SK-N-SH (cell line): ENCODE results near the gene ANK2. TPM values are rescaled to one million over a fixed set of nuclear protein-coding genes. Genes with fewer than 3 reads are reported as not detected.

ENCODE experiments used
- CTCF ChIA-PET: fragments of 300-600, 350-600 bp; formaldehyde crosslinking; extraction: SDS; loops from one replicate; lab custom pipeline; 2021; lab: Yijun Ruan, JAX
- POLR2A ChIA-PET: fragments of 350-600 bp; sonication (Branson Sonifier 250); formaldehyde crosslinking; extraction: SDS; loops from one replicate; lab custom pipeline; 2020; ENCODE audit warnings: antibody characterized with exemption, inconsistent platforms; lab: Yijun Ruan, JAX
- DNase-seq: peaks from one replicate; pipeline ENCODE4 v3.0.0; 2012
- H2AFZ ChIP-seq: fragments of 200-600 bp; sonication (generic); 2 replicates; pipeline ENCODE4 v1.8.1; 2016; ENCODE audit warnings: antibody characterized with exemption, mild to moderate bottlenecking, low read depth
- H3F3A ChIP-seq: fragments of 200-600 bp; sonication (generic); replicated peaks from 2 replicates; pipeline ENCODE3; 2016; ENCODE audit warnings: antibody characterized with exemption, mild to moderate bottlenecking; ENCODE audit not compliant: insufficient read depth
- H3K27ac ChIP-seq, 2 experiments: fragments of 200-500 bp in 1 of 2; fragments of 200-600 bp in 1 of 2; sonication (Bioruptor generic) in 1 of 2; sonication (generic), shearing (Covaris generic) in 1 of 2; 2 replicates each; pipeline versions ENCODE4 v1.5.1 to v1.6.1; 2014 to 2016; ENCODE audit warnings: low read depth in 2 of 2, inconsistent platforms in 1 of 2, low read length in 1 of 2, mild to moderate bottlenecking in 1 of 2, mixed read lengths in 1 of 2
- H3K27me3 ChIP-seq: fragments of 200-600 bp; sonication (generic), shearing (Covaris generic); 2 replicates; pipeline ENCODE4 v1.6.1; 2016; ENCODE audit warnings: mixed run types; ENCODE audit not compliant: insufficient read depth
- H3K36me3 ChIP-seq, 2 experiments: fragments of 200-500 bp in 1 of 2; fragments of 200-600 bp in 1 of 2; sonication (Bioruptor generic) in 1 of 2; sonication (generic) in 1 of 2; replicated peaks in 1 of 2; 2 replicates each; pipeline versions ENCODE3 to v1.5.1; 2014 to 2016; ENCODE audit warnings: low read length in 1 of 2, mild to moderate bottlenecking in 1 of 2; ENCODE audit not compliant: insufficient read depth in 2 of 2, control insufficient read depth in 1 of 2
- H3K4me1 ChIP-seq, 2 experiments: fragments of 200-500 bp in 1 of 2; fragments of 200-600 bp in 1 of 2; sonication (Bioruptor generic) in 1 of 2; sonication (generic), shearing (Covaris generic) in 1 of 2; 2 replicates each; pipeline versions ENCODE4 v1.5.1 to v1.6.1; 2014 to 2016; ENCODE audit warnings: low read depth in 1 of 2, low read length in 1 of 2, mixed run types in 1 of 2; ENCODE audit not compliant: insufficient read depth in 2 of 2, control insufficient read depth in 1 of 2
- H3K4me2 ChIP-seq: fragments of 200-600 bp; sonication (generic), shearing (Covaris generic); 2 replicates; pipeline ENCODE4 v1.6.1; 2017; ENCODE audit warnings: mixed run types
- H3K4me3 ChIP-seq, 2 experiments: fragments of 200-500 bp in 1 of 2; fragments of 200-600 bp in 1 of 2; sonication (Bioruptor generic) in 1 of 2; sonication (generic), shearing (Covaris generic) in 1 of 2; 2 replicates each; pipeline versions ENCODE4 v1.5.1 to v1.8.1; 2014 to 2016; ENCODE audit warnings: low read depth in 2 of 2, inconsistent platforms in 1 of 2, low read length in 1 of 2, mild to moderate bottlenecking in 1 of 2, mixed read lengths in 1 of 2, moderate library complexity in 1 of 2
- H3K79me2 ChIP-seq: fragments of 200-600 bp; sonication (generic); 2 replicates; pipeline ENCODE4 v1.8.1; 2017; ENCODE audit warnings: mild to moderate bottlenecking; ENCODE audit not compliant: insufficient read depth
- H3K9ac ChIP-seq: fragments of 200-600 bp; sonication (generic); 2 replicates; pipeline ENCODE4 v1.6.1; 2017; ENCODE audit warnings: mixed run types
- H3K9me2 ChIP-seq: fragments of 200-600 bp; sonication (generic); 2 replicates; pipeline ENCODE4 v1.6.1; 2017; ENCODE audit warnings: mixed run types
- H3K9me3 ChIP-seq: fragments of 200-600 bp; sonication (generic); 2 replicates; pipeline ENCODE4 v1.6.1; 2017; ENCODE audit warnings: mixed run types, mild to moderate bottlenecking, moderate library complexity
- H4K20me1 ChIP-seq: fragments of 200-600 bp; sonication (generic); 2 replicates; pipeline ENCODE4 v1.6.1; 2017; ENCODE audit warnings: mild to moderate bottlenecking, mixed run types; ENCODE audit not compliant: insufficient read depth
- CHD2 ChIP-seq: fragments of 150-350 bp; IDR thresholded peaks from 2 replicates; pipeline ENCODE4 v1.6.1; 2018; ENCODE audit warnings: low read length; ENCODE audit not compliant: partially characterized antibody
- ELF1 ChIP-seq: IDR thresholded peaks from 2 replicates; pipeline ENCODE4 v1.4.0; 2012
- EZH2phosphoT487 ChIP-seq: fragments of 200-600 bp; sonication (generic); IDR thresholded peaks from 2 replicates; pipeline ENCODE4 v1.6.1; 2017; ENCODE audit warnings: low read depth, mixed run types, mild to moderate bottlenecking, antibody characterized with exemption, moderate library complexity, borderline replicate concordance
- FOSL2 ChIP-seq: IDR thresholded peaks from 2 replicates; pipeline ENCODE4 v1.4.0; 2012; ENCODE audit warnings: low read depth, mild to moderate bottlenecking, moderate library complexity, borderline replicate concordance
- NRF1 ChIP-seq: IDR thresholded peaks from 2 replicates; pipeline ENCODE4 v1.6.1; 2012; ENCODE audit warnings: low read depth, mild to moderate bottlenecking, low read length
- RAD21 ChIP-seq: IDR thresholded peaks from 2 replicates; pipeline ENCODE4 v1.6.1; 2012; ENCODE audit warnings: mild to moderate bottlenecking, low read length
- RCOR1 ChIP-seq: fragments of 150-350 bp; IDR thresholded peaks from 2 replicates; pipeline ENCODE4 v1.6.1; 2017; ENCODE audit warnings: antibody characterized with exemption, low read length
- SIN3A ChIP-seq: IDR thresholded peaks from 2 replicates; pipeline ENCODE4 v1.6.1; 2012; ENCODE audit warnings: low read depth, mild to moderate bottlenecking, low read length, moderate library complexity, borderline replicate concordance
- TAF1 ChIP-seq: IDR thresholded peaks from 2 replicates; pipeline ENCODE4 v1.6.1; 2012; ENCODE audit warnings: low read depth, mild to moderate bottlenecking, low read length, moderate library complexity, borderline replicate concordance
- TCF12 ChIP-seq: IDR thresholded peaks from 2 replicates; pipeline ENCODE4 v1.4.0; 2012
- WGBS: methylation state at CpG from one replicate; pipeline ENCODE4 v1.1.6; 2017; ENCODE audit warnings: low lambda C conversion rate; 5-methylcytosine and 5-hydroxymethylcytosine counted together
- polyA plus RNA-seq, 3 experiments: library from polyadenylated mRNA; depleted of rRNA; stranded (reverse); fragments of >200 nt; gene quantifications; 2 replicates each; pipeline ENCODE4 v1.2.3, GENCODE V29; 2012
- TF ChIP-seq, protein P1 (sequence below): IDR thresholded peaks from 2 replicates; pipeline ENCODE4 v1.6.1; 2012; ENCODE audit warnings: mild to moderate bottlenecking, low read depth, low read length, moderate library complexity
- TF ChIP-seq, protein P2 (sequence below): fragments of 200-600 bp; sonication (generic); IDR thresholded peaks from 2 replicates; pipeline ENCODE4 v1.6.1; 2017; ENCODE audit warnings: antibody characterized with exemption, mild to moderate bottlenecking, moderate library complexity
- TF ChIP-seq, protein P3 (sequence below): IDR thresholded peaks from 2 replicates; pipeline ENCODE4 v1.4.0; 2012; ENCODE audit warnings: low read depth, borderline replicate concordance
- TF ChIP-seq, protein P4 (sequence below): IDR thresholded peaks from 2 replicates; pipeline ENCODE4 v1.4.0; 2012; ENCODE audit warnings: low read depth
- TF ChIP-seq, protein P5 (sequence below): IDR thresholded peaks from 2 replicates; pipeline ENCODE4 v1.4.0; 2012; ENCODE audit warnings: low read depth, borderline replicate concordance
- TF ChIP-seq, protein P6 (sequence below): fragments of 150-350 bp; IDR thresholded peaks from 2 replicates; pipeline ENCODE4 v1.6.1; 2016; ENCODE audit warnings: mild to moderate bottlenecking, low read depth, low read length

The ANK2 gene
- polyA plus RNA-seq, 1 of the 3 experiments (the other 2 are of a cell fraction): 0.69 TPM

DNA sequence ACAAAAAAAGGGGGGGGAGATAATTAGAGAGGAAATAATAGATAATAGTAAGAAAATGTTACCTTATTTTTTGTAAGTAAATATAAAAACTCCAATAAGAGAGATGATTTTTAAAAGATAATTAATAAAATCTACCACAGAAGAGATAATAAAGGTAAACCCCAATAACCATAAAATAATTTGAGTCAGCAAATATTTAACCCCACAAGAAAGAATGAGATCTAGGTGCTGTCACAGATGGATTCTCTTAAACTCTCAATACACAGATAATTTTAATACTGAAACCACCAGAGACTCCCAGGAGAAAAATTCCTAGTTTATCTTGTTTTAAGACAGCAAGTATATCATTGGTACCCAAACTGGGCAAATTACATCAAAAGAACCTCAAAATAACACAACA lies 341.4 kb downstream of the ANK2 start (continued):
- TF ChIP-seq, protein P1, sequence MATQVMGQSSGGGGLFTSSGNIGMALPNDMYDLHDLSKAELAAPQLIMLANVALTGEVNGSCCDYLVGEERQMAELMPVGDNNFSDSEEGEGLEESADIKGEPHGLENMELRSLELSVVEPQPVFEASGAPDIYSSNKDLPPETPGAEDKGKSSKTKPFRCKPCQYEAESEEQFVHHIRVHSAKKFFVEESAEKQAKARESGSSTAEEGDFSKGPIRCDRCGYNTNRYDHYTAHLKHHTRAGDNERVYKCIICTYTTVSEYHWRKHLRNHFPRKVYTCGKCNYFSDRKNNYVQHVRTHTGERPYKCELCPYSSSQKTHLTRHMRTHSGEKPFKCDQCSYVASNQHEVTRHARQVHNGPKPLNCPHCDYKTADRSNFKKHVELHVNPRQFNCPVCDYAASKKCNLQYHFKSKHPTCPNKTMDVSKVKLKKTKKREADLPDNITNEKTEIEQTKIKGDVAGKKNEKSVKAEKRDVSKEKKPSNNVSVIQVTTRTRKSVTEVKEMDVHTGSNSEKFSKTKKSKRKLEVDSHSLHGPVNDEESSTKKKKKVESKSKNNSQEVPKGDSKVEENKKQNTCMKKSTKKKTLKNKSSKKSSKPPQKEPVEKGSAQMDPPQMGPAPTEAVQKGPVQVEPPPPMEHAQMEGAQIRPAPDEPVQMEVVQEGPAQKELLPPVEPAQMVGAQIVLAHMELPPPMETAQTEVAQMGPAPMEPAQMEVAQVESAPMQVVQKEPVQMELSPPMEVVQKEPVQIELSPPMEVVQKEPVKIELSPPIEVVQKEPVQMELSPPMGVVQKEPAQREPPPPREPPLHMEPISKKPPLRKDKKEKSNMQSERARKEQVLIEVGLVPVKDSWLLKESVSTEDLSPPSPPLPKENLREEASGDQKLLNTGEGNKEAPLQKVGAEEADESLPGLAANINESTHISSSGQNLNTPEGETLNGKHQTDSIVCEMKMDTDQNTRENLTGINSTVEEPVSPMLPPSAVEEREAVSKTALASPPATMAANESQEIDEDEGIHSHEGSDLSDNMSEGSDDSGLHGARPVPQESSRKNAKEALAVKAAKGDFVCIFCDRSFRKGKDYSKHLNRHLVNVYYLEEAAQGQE: no peak
- TF ChIP-seq NRF1: no peak

DNA sequence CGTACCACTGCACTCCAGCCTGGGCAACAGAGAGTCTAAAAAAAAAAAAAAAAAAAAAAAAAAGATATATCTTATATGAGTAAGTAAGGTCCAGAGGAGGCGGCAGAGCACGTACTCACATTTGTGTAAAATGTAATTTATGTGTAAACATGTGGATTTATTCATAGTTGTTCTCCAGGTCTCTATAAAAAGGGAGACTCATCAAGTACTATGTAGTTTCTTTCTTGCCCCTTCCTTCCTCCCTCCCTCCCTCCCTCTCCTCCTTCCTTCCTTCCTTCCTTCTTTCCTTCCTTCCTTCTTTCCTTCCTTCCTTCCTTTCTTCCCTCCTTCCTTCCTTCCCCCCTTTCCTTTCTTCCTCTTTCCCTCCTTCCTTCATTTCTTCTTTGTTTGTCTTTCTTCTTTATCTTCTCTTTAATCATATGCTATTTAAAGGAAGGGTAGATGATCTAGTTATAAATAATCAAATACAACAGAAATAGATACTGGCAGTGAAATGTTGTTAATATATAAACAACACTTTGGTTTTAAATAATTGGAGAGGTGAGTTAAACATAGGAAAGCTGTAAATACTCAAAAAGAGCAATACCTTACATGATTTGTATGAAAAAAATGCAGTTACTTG lies 344.8 kb downstream of the ANK2 start:
- Histone ChIP-seq H3K4me3 (no peak overlapping the region), H3K4me1 (no peaks in the 10 kb centered on the region), H3K27me3 (no peaks in the 10 kb centered on the region), H2AFZ (no peak overlapping the region), H3K27ac (no peak overlapping the region), H3K36me3 (no peaks in the 10 kb centered on the region), H3K9ac (no peak overlapping the region), H3K9me2 (no peaks in the 10 kb centered on the region), H3K9me3 (no peaks in the 10 kb centered on the region), H3K4me2 (no peak overlapping the region), H3F3A (no peaks in the 10 kb centered on the region), H3K79me2 (no peaks in the 10 kb centered on the region), H4K20me1 (no peaks in the 10 kb centered on the region)
- CTCF ChIA-PET: interaction anchor here (0.6 to 4.3 kb wide), 36 partner anchors 9 to 1305 kb away, joined by 3 to 47 read pairs (median 4); no protein-coding TSS in a partner anchor
- DNase-seq: no peak
- WGBS: 68% methylated on average over 3 of the region's 3 CpGs
- POLR2A ChIA-PET: interaction anchor here (1.0 kb wide), 1 partner anchor 367 kb away, joined by 3 read pairs; the partner anchor contains the start of gene CAMK2D
- TF ChIP-seq EZH2phosphoT487 (no peak), TCF12 (no peak), ELF1 (no peak), RAD21 (no peak), FOSL2 (no peak), RCOR1 (no peak), SIN3A (no peak), CHD2 (no peak), TAF1 (no peak)
- TF ChIP-seq, protein P2, sequence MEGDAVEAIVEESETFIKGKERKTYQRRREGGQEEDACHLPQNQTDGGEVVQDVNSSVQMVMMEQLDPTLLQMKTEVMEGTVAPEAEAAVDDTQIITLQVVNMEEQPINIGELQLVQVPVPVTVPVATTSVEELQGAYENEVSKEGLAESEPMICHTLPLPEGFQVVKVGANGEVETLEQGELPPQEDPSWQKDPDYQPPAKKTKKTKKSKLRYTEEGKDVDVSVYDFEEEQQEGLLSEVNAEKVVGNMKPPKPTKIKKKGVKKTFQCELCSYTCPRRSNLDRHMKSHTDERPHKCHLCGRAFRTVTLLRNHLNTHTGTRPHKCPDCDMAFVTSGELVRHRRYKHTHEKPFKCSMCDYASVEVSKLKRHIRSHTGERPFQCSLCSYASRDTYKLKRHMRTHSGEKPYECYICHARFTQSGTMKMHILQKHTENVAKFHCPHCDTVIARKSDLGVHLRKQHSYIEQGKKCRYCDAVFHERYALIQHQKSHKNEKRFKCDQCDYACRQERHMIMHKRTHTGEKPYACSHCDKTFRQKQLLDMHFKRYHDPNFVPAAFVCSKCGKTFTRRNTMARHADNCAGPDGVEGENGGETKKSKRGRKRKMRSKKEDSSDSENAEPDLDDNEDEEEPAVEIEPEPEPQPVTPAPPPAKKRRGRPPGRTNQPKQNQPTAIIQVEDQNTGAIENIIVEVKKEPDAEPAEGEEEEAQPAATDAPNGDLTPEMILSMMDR: no peak
- TF ChIP-seq, protein P3, sequence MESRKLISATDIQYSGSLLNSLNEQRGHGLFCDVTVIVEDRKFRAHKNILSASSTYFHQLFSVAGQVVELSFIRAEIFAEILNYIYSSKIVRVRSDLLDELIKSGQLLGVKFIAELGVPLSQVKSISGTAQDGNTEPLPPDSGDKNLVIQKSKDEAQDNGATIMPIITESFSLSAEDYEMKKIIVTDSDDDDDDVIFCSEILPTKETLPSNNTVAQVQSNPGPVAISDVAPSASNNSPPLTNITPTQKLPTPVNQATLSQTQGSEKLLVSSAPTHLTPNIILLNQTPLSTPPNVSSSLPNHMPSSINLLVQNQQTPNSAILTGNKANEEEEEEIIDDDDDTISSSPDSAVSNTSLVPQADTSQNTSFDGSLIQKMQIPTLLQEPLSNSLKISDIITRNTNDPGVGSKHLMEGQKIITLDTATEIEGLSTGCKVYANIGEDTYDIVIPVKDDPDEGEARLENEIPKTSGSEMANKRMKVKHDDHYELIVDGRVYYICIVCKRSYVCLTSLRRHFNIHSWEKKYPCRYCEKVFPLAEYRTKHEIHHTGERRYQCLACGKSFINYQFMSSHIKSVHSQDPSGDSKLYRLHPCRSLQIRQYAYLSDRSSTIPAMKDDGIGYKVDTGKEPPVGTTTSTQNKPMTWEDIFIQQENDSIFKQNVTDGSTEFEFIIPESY: no peak
- TF ChIP-seq, protein P1: no peak
- TF ChIP-seq, protein P4, sequence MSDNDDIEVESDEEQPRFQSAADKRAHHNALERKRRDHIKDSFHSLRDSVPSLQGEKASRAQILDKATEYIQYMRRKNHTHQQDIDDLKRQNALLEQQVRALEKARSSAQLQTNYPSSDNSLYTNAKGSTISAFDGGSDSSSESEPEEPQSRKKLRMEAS: no peak
- TF ChIP-seq, protein P5, sequence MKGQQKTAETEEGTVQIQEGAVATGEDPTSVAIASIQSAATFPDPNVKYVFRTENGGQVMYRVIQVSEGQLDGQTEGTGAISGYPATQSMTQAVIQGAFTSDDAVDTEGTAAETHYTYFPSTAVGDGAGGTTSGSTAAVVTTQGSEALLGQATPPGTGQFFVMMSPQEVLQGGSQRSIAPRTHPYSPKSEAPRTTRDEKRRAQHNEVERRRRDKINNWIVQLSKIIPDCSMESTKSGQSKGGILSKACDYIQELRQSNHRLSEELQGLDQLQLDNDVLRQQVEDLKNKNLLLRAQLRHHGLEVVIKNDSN: no peak
- TF ChIP-seq, protein P6, sequence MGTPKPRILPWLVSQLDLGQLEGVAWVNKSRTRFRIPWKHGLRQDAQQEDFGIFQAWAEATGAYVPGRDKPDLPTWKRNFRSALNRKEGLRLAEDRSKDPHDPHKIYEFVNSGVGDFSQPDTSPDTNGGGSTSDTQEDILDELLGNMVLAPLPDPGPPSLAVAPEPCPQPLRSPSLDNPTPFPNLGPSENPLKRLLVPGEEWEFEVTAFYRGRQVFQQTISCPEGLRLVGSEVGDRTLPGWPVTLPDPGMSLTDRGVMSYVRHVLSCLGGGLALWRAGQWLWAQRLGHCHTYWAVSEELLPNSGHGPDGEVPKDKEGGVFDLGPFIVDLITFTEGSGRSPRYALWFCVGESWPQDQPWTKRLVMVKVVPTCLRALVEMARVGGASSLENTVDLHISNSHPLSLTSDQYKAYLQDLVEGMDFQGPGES: no peak
